Measurements from ENCODE around the gene BCCIP.

BCCIP gene

DNA sequence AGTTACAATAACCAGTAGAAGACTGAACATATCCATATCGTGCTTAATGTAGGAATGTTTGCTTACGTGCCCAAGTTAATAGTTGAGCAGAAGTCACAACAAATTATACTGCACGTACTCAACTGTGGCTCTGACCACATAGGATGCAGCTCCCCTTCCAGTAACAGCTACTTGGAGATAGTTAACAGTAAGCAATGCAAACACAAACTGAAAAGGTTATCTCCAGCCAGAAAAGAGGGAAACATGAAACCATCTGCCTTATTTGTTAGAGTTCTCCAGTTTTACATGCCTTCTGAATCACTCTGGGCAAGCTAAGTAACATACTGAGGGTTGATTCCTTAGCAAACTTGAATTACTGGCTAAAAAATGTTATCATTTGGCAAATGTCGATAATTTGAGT lies 48.0 kb downstream of the BCCIP start:
- TF ChIP-seq CTCF (IDR thresholded peaks at IDR 0.05; ENCODE audit: control extremely low read depth, extremely low read depth, low read depth, missing control alignments), result no peak
- CTCF ChIA-PET, result interaction anchor here (1.3 to 3.2 kb wide), 2 partner anchors 11 to 24 kb away, joined by 3 to 17 read pairs; no protein-coding TSS in a partner anchor
- no peak for DNase-seq (ENCODE audit: extremely low spot score)
- POLR2A ChIA-PET, result no interaction called here

DNA sequence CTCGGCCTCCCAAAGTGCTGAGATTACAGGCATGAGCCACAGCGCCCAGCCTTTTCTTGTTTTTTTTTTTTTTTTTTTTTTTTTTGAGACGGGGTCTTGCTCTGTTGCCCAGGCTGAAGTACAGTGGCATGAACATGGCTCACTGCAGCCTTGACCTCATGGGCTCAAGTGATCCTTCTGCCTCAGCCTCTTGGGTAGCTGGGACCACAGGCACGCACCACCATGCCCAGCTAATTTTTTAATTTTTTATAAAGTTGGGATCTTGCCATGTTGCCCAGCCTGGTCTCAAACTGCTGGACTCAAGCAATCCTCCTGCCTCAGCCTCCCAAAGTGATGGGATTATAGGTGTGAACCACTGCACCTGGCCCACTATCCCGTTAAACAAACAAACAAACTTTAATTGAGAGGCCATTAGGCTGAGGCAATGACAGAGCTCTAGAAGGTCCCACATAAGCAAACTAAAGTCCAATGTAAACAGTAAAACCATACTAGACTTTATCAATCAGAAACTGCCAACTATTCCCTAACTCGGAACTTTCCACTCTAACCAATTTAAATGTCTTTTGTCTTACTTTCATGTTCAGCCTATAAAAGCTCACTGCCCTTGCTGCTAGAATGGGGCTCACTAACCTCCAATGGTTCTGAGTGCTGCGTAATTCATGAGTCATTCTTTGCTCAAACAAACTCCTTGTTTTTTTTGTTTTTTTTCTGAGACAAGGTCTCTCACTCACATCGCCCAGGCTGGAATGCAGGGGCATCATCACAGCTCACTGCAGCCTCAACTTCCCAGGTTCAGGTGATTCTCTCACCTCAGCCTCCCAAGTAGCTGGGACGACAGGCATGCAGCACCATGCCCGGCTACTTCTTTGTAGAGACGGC lies 55.9 kb downstream of the BCCIP start:
- ChIA-PET POLR2A (no interaction called here), CTCF (interaction anchor here (2.0 kb wide), 1 partner anchor 10 kb away, joined by 8 read pairs; no protein-coding TSS in a partner anchor)
- DNase-seq (ENCODE audit: extremely low spot score), result no peak
- no peak for TF ChIP-seq CTCF (IDR thresholded peaks at IDR 0.05; ENCODE audit: control extremely low read depth, extremely low read depth, low read depth, missing control alignments)

DNA sequence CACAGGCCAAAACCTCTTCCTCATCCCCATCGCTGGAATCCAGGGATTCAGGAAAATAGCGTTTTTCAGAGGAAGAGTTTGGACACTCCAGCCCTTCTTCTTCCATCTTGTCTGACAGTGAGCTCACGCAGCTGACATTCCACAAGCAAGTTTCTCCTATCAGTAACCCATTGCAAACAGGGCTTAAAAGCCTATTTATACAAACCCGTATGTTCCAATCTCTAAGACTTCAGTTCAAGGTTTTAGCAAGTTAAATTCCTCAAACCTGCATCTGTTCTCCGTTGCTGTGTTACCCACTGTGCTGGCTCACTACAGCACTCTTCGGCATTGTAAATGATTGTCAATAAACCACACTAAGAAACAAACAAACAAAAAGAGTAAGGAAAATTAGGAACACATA lies 57.4 kb downstream of the BCCIP start:
- ChIA-PET CTCF (no interaction called here), POLR2A (no interaction called here)
- no peak for TF ChIP-seq CTCF (IDR thresholded peaks at IDR 0.05; ENCODE audit: control extremely low read depth, extremely low read depth, low read depth, missing control alignments)

GRCh38 chr10:125881192-125881591 lies 57.8 kb downstream of the BCCIP start, which contains the start of gene DHX32:
DHX32 (minus strand) TSS chr10:125881292; CDS start chr10:125880824, 468 bp downstream.
- ChIA-PET POLR2A (no interaction called here), CTCF (no interaction called here)
- TF ChIP-seq CTCF (IDR thresholded peaks at IDR 0.05; ENCODE audit: control extremely low read depth, extremely low read depth, low read depth, missing control alignments), result no peak
- DNase-seq (ENCODE audit: extremely low spot score), result no peak

More for the DNA sequence above, 57.4 kb downstream of the BCCIP start:
- no peak for DNase-seq (ENCODE audit: extremely low spot score)

- ChIA-PET CTCF (interaction anchor here (1.1 to 1.4 kb wide), 6 partner anchors 9 to 94 kb away, joined by 3 to 17 read pairs (median 3); no protein-coding TSS in a partner anchor), POLR2A (no interaction called here)
- no peak for DNase-seq (ENCODE audit: extremely low spot score)
- no peak for TF ChIP-seq CTCF (IDR thresholded peaks at IDR 0.05; ENCODE audit: control extremely low read depth, extremely low read depth, low read depth, missing control alignments)
Measured at GRCh38 chr10:125882596-125882995, 59.2 kb downstream of the BCCIP start.

DNA sequence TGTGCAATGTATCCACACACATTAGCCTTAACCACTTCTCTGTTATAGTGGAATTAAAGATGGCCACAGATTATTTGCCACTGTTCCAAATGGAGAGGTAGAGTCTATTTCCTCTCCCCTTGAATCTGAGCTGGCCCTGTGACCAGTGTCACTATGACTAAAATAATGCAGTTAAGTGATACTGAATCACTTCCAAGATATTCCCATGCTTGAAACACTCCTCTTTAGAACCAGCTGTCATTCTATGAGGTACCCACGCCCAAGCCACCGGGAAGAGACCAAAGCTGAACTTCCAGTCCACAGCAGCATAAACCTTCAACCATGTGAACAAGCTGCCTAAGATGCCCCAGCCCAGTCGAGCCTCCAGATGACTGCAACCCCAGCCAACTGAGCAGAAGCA lies 59.9 kb downstream of the BCCIP start:
- ChIA-PET POLR2A (no interaction called here), CTCF (interaction anchor here (1.1 to 1.4 kb wide), 2 partner anchors 14 to 20 kb away, joined by 4 to 5 read pairs; no protein-coding TSS in a partner anchor)
- TF ChIP-seq CTCF (IDR thresholded peaks at IDR 0.05; ENCODE audit: control extremely low read depth, extremely low read depth, low read depth, missing control alignments), result no peak
- no peak for DNase-seq (ENCODE audit: extremely low spot score)

Data from GM10248 (cell line).